ENCODE results near the gene RFX2. TPM values are rescaled to one million over a fixed set of nuclear protein-coding genes. Genes with fewer than 3 reads are reported as not detected.

The RFX2 gene
- total and polyA plus RNA-seq, 12 donors: 2.3 to 10.4 (median 4.6) TPM

DNA sequence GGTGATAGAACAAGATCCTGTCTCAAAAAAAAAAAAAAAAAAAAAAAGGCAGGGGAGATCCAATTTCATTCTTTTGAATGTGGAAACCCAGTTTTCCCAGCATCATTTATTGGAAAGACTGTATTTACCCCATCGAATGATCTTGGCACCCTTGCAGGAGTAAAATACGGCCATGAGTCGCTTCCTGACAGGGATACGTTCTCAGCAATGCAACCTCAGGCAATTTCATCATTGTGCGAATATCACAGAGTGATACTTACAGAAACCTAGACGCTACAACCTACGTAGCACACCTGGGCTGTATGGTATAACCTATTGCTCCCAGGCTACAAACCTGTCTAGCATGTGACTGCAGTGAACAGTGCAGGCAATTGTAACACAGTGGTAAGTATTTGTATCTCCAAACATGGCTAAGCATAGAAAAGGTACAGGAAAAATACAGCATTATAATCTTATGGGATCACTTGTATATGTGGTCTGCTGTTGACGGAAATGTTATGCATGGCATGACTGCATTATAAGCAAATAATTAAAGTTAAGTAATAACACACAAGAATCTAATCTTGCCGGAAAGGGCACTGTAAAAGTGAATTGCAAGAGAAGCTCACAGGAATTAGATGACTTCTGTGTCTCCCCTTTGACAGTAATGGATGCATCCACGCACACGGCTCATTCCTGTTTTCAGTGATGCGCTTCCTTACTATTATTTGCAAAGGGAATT, 24.1 kb downstream of the RFX2 start:
- H3K9me3 ChIP-seq (replicated peaks in 1 of 3): no peaks in the 10 kb centered on the region
- no peak for DNase-seq
- H3K4me3 ChIP-seq: no peak overlapping the region
- H3K27ac ChIP-seq: peak overlapping the region in 1 of 5 donors; percentile 79
- intact Hi-C loops (cut with DNase I): no loop called here
- peaks cover 12 to 28% of the 10 kb centered on the region in 2 donors for H3K4me1 ChIP-seq (replicated peaks in 1 of 2)
- TF ChIP-seq CTCF (IDR thresholded peaks at IDR 0.05): no peak
- no peak for TF ChIP-seq POLR2A (IDR thresholded peaks at IDR 0.05)
- WGBS, 4 donors: 84 to 89% (median 87%) methylated on average over 12 of the region's 12 CpGs
- H3K27me3 ChIP-seq: no peaks in the 10 kb centered on the region
- no peaks in the 10 kb centered on the region for H3K36me3 ChIP-seq (replicated peaks in 1 of 2)

DNA sequence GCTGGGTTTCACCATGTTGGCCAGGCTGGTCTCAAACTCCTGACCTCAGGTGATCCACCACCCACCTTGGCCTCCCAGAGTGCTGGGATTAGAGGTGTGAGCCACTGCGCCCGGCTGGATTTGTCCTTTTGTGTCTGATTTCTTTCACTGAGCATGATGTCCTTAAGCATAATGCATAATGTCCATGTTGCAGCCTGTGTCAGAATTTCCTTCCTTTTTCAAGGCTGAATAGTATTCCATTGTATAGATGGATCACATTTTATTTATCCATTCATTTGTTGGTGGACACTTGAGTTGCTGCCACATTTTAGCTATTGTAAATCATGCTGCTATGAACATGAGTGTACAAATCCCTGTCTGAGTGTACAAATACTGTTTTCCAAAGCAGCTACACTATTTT, 25.5 kb downstream of the RFX2 start:
- intact Hi-C loops (cut with DNase I): no loop called here
- no peak for DNase-seq
- H3K27ac ChIP-seq: no peak overlapping the region
- H3K36me3 ChIP-seq (replicated peaks in 1 of 2): no peaks in the 10 kb centered on the region
- no peak overlapping the region for H3K4me3 ChIP-seq
- H3K27me3 ChIP-seq: no peaks in the 10 kb centered on the region
- no peaks in the 10 kb centered on the region for H3K9me3 ChIP-seq (replicated peaks in 1 of 3)
- no peak for TF ChIP-seq POLR2A (IDR thresholded peaks at IDR 0.05)
- no peak for TF ChIP-seq CTCF (IDR thresholded peaks at IDR 0.05)
- WGBS, 4 donors: 94 to 100% (median 99%) methylated on average over 2 of the region's 2 CpGs
- peaks cover 12 to 28% of the 10 kb centered on the region in 2 donors for H3K4me1 ChIP-seq (replicated peaks in 1 of 2)

GRCh38 chr19:6079107-6079506, 31.2 kb downstream of the RFX2 start:
- intact Hi-C loops (cut with DNase I): no loop called here
- WGBS, 4 donors: 91 to 95% (median 93%) methylated on average over 5 of the region's 5 CpGs
- no peak overlapping the region for H3K4me3 ChIP-seq
- no peaks in the 10 kb centered on the region for H3K9me3 ChIP-seq (replicated peaks in 1 of 3)
- no peak overlapping the region for H3K27ac ChIP-seq
- no peaks in the 10 kb centered on the region for H3K27me3 ChIP-seq
- peaks cover 5 to 10% of the 10 kb centered on the region in 2 donors for H3K4me1 ChIP-seq (replicated peaks in 1 of 2)
- H3K36me3 ChIP-seq (replicated peaks in 1 of 2): no peaks in the 10 kb centered on the region
- DNase-seq: no peak
- TF ChIP-seq CTCF (IDR thresholded peaks at IDR 0.05) (no peak), POLR2A (IDR thresholded peaks at IDR 0.05) (no peak)

- Histone ChIP-seq H3K4me3 (no peak overlapping the region), H3K27me3 (no peaks in the 10 kb centered on the region), H3K9me3 (replicated peaks in 1 of 3) (no peaks in the 10 kb centered on the region), H3K4me1 (replicated peaks in 1 of 2) (peaks cover 5 to 10% of the 10 kb centered on the region in 2 donors), H3K27ac (no peak overlapping the region), H3K36me3 (replicated peaks in 1 of 2) (no peaks in the 10 kb centered on the region)
- TF ChIP-seq POLR2A (IDR thresholded peaks at IDR 0.05) (no peak), CTCF (IDR thresholded peaks at IDR 0.05) (no peak)
- DNase-seq: no peak
- intact Hi-C loops (cut with DNase I): no loop called here
- WGBS, 4 donors: 86 to 97% (median 91%) methylated on average over 4 of the region's 4 CpGs
Observed at GRCh38 chr19:6078068-6078467, 32.2 kb downstream of the RFX2 start.
